ENCODE results near the gene SEMA3C. TPM values are rescaled to one million over a fixed set of nuclear protein-coding genes. Genes with fewer than 3 reads are reported as not detected.
A peak's percentile ranks its signal among the peaks of the same experiment; 100 is the strongest.

Gene SEMA3C
- total RNA-seq, 1 donor from 2014 or later: 34.8 TPM

DNA sequence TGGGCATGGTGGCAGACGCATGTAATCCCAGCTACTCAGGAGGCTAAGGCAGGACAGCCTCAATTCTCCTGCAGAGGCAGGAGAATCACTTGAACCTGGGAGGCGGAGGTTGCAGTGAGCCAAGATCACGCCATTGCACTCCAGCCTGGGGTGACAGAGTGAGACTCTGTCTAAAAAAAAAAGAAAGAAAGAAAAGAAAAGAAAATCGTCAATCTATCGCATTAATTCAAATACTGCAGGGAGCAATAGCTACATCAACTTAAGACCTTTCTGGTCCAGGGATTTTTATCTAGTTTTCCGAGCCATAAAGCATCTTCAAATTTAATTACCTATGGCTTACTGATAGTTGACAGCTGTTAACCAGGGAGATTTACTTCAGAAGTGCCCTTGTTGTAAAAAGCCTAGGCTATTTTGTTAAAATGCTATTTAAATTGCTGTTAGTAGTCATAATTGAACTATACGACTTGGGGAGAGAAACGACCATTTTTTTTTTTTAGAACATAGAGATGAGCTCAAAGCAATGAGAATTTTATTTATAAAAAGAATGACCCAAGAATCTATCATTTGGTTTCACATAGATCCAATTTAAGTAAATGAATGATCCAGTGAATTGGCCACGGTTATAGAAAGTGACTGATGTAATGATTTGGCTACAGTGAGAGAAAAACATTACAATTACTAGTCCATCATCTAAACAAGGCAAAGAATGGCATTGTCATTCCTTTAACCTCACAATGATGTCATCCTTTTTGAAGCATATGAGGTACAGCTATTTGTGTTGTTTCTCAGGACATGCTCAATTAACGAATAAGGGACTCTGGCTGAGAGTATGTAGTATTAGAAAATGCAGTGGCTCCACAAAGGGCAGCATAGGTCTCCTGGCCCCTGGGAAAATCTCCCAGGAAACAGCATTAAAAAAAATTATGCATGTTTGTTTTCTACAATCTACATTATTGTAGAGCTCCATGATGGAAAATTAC lies 85.3 kb downstream of the SEMA3C start:
- Histone ChIP-seq H3K27ac (no peak overlapping the region), H3K4me3 (no peak overlapping the region), H3K9me3 (no peaks in the 10 kb centered on the region), H3K27me3 (ENCODE audit: low read depth) (no peaks in the 10 kb centered on the region), H3K36me3 (no peaks in the 10 kb centered on the region), H3K4me1 (peaks cover 12% of the 10 kb centered on the region)
- intact Hi-C loops (cut with DNase I): no loop called here
- no peak for DNase-seq
- ATAC-seq: no peak
- TF ChIP-seq, protein P1, sequence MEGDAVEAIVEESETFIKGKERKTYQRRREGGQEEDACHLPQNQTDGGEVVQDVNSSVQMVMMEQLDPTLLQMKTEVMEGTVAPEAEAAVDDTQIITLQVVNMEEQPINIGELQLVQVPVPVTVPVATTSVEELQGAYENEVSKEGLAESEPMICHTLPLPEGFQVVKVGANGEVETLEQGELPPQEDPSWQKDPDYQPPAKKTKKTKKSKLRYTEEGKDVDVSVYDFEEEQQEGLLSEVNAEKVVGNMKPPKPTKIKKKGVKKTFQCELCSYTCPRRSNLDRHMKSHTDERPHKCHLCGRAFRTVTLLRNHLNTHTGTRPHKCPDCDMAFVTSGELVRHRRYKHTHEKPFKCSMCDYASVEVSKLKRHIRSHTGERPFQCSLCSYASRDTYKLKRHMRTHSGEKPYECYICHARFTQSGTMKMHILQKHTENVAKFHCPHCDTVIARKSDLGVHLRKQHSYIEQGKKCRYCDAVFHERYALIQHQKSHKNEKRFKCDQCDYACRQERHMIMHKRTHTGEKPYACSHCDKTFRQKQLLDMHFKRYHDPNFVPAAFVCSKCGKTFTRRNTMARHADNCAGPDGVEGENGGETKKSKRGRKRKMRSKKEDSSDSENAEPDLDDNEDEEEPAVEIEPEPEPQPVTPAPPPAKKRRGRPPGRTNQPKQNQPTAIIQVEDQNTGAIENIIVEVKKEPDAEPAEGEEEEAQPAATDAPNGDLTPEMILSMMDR (IDR thresholded peaks at IDR 0.05): no peak

DNA sequence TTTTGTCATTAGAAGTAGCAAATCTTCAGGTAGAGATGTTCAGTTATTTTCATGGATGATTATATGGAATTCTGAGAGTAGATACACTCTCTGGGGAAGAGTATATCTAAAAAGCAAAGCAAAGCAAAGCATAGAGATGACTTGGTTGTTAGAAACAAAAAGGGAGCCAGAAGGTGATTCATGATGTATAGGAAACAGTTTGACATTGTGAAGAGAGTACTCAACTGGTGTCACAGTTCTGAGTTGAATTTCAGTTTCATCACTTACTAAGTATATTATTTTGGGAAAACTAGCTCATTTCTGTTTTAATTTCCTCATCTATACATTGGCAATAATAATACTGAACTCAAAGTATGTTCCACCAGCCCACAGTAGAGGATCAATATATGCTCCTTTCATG lies 86.8 kb downstream of the SEMA3C start:
- intact Hi-C loops (cut with DNase I): no loop called here
- H3K9me3 ChIP-seq: no peaks in the 10 kb centered on the region
- H3K4me1 ChIP-seq: peaks cover 23% of the 10 kb centered on the region
- no peak overlapping the region for H3K27ac ChIP-seq
- H3K36me3 ChIP-seq: no peaks in the 10 kb centered on the region
- TF ChIP-seq, protein P1 (IDR thresholded peaks at IDR 0.05): no peak
- no peak overlapping the region for H3K4me3 ChIP-seq
- DNase-seq (no peak), ATAC-seq (no peak)
- no peaks in the 10 kb centered on the region for H3K27me3 ChIP-seq (ENCODE audit: low read depth)

DNA sequence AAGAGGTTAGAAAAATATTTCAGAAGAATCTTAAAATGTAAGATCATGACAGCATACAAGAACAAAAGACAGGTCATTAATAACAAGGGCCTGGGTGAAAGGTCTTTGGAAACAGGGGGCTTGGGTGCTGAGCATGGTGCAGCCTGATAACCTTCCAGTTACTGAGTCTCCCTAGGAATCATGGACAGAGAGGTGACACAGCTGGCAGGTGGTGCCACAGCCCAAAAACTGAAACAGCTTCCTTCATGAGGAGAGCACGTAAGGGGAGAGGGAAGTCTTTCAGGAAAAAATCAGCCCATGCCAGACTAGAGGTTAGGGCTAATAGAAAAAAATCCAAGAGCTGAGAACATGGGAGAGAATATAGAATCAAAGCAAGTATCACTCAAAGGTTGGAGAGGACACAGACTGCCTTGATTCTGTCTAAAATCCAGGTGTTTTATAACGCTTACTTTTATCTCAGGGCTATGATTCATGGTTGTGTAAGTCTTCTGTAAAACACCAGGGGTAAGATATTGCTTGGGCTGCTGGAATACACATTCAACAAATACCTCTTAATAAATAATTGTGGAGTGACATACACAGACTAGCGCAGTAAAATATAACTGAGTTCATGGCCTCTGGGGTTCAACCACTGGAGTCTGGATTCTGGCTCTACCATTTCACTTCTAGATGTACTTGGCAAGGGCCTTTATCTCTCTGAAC lies 88.1 kb downstream of the SEMA3C start:
- TF ChIP-seq, protein P1 (IDR thresholded peaks at IDR 0.05): no peak
- peaks cover 29% of the 10 kb centered on the region for H3K4me1 ChIP-seq
- H3K27ac ChIP-seq: no peak overlapping the region
- intact Hi-C loops (cut with DNase I): no loop called here
- DNase-seq (no peak), ATAC-seq (no peak)
- H3K9me3 ChIP-seq: no peaks in the 10 kb centered on the region
- no peak overlapping the region for H3K4me3 ChIP-seq
- no peaks in the 10 kb centered on the region for H3K27me3 ChIP-seq (ENCODE audit: low read depth)
- H3K36me3 ChIP-seq: no peaks in the 10 kb centered on the region

DNA sequence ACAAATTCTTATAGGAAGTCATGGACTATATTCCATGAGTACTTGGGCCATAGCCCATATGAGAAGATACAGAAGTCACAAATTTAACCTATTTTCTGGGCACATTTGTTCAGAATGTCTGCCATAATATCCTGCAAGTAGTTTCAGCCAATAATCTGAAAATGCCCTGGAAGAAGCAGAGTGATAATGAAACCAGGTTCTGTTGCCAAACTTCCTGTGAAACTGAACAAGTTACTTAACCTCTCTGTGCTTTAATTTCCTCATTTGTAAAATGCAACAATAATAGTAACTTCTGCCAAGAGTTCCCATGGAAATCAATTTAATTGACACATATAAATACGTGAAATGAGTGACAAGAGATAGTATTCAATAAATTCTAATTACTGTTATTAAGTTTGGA lies 88.8 kb downstream of the SEMA3C start:
- peaks cover 29% of the 10 kb centered on the region for H3K4me1 ChIP-seq
- DNase-seq: no peak
- no peaks in the 10 kb centered on the region for H3K36me3 ChIP-seq
- no peaks in the 10 kb centered on the region for H3K27me3 ChIP-seq (ENCODE audit: low read depth)
- H3K9me3 ChIP-seq: no peaks in the 10 kb centered on the region
- peak in 1 of 2 donors; percentile 26 for ATAC-seq
- TF ChIP-seq, protein P1 (IDR thresholded peaks at IDR 0.05): no peak
- peak overlapping the region; percentile 46 for H3K27ac ChIP-seq
- intact Hi-C loops (cut with DNase I): no loop called here
- H3K4me3 ChIP-seq: no peak overlapping the region

DNA sequence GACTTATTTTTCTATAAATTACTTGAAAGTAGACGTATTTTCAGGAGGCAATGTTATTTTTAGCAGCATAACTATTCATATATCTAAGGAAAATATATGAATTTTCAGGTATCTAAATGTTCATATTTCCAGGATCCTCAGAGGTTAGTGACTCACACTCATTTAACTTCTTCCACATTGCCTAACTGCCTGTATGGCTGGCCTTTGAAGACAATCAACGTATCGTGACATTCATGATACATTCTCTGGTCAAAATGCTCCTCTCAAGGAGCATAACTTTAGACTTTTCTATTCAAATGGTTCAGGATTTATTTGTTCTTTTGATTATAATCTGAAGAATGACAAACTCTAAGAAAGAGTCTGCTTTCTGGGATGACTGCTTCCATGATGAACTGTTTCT lies 89.3 kb downstream of the SEMA3C start:
- TF ChIP-seq, protein P1 (IDR thresholded peaks at IDR 0.05): no peak
- ATAC-seq (no peak), DNase-seq (no peak)
- intact Hi-C loops (cut with DNase I): no loop called here
- no peak overlapping the region for H3K4me3 ChIP-seq
- no peaks in the 10 kb centered on the region for H3K36me3 ChIP-seq
- H3K4me1 ChIP-seq: peaks cover 29% of the 10 kb centered on the region
- no peaks in the 10 kb centered on the region for H3K27me3 ChIP-seq (ENCODE audit: low read depth)
- H3K27ac ChIP-seq: peak overlapping the region; percentile 46
- no peaks in the 10 kb centered on the region for H3K9me3 ChIP-seq

All from lower lobe of right lung (tissue), 2 donors.